Umbilical cord (tissue), 2 donors: ENCODE measurements around the gene FGF6. TPM values are rescaled to one million over a fixed set of nuclear protein-coding genes. Genes with fewer than 3 reads are reported as not detected.

Experiments used
- DNase-seq: peaks from one replicate; pipeline ENCODE4 v3.0.0-alpha.2; 2015; ENCODE audit warnings: low spot score
- total RNA-seq: library from RNA; depleted of rRNA; stranded (reverse); fragments of >200 nt; gene quantifications from one replicate; pipeline ENCODE4 v1.2.3, GENCODE V29; 2014; ENCODE audit warnings: low replicate concordance; ENCODE audit not compliant: insufficient read depth

The FGF6 gene
- total RNA-seq, 1 donor from 2014 or later = 1.4 TPM

DNA sequence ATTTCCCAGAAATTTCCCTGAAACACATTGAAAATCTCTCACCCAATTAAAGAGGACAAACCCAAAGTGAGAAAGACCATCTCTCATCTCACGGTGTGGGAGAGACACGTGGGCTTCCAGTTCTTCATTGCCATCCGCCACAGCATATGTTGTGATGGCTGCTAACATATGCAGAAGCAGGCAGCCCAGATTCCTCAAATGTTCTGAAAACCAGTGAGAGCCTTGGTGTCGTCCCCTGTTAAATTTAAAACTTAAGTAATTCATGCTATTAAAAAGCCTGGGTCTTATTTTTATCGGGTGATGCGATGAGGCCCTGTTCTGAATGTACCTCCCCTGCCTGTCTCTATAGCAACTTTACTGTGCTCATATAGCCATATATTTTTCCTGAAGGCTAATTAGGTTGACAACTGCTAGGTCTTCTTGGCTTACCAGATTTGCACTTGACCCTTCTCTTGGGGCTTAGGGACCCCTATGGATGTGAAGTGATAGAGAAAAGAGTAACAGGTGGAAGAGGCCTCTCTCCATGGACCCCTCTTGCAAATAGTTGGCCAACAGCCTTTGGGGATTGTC is 2.8 kb upstream of the FGF6 start:
- no peak for DNase-seq

GRCh38 chr12:4447151-4447550 is 1.5 kb upstream of the FGF6 start:
- DNase-seq = no peak

DNA sequence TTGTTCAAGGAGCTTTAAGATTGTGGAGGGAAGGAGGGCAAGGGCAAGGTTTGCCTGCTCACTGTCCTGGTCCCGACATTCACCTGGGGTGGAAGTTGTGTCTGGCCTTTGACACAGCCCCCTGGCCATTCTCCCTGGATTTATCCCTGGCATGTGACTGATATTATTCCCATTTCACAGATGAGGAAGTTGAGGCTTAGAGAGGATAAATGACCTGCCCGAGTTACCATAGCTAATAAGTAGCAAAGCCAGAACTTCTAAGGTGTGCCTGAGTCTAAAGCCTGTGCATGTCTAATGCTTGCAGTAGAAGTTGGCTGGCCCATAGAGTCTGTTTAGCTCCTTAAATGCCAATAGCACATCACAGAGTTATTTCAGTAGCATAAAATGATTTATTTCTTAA is 720 bp upstream of the FGF6 start:
- DNase-seq = no peak

DNA sequence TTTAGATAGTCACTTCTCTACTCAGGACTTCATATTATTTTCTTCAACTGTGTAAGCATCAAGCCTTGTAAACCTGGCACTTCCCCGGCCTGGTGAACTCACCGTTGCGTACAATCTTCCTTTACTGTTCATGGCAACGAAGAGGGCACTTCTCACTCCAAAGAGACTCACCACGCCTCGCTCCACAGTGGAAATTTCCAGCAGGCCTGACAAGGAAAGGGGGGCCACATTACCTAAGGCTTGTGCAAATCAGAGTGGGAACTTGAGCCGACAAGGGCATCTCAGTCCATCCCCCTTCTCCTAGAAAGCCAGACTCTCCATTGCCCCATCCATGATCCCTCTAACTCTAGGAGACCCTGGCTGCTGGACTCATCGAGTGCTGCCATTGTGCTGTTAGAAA is 1.6 kb downstream of the FGF6 start:
- DNase-seq = no peak

DNA sequence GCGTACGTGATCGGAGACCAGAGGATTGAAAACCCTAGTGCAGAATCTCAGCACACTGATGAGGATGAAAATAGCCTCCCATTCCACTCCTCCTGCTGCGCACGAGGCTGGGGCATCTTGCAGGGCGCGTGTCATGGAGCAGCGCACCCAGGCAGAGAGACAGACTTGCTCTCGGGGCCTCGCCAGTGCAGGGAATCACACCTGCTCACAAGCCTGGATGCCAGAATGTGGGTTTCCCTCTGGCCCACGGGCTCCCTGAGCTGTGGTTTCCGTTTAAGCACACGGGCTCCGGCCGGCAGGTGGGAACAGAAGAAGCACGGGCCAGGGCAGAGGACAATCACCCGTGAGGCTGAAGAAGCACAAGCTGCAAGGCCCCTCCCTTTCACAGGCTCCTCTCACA is 2.0 kb downstream of the FGF6 start:
- DNase-seq = no peak

GRCh38 chr12:4441355-4442335 is 4.0 kb downstream of the FGF6 start:
- no peak for DNase-seq

DNA sequence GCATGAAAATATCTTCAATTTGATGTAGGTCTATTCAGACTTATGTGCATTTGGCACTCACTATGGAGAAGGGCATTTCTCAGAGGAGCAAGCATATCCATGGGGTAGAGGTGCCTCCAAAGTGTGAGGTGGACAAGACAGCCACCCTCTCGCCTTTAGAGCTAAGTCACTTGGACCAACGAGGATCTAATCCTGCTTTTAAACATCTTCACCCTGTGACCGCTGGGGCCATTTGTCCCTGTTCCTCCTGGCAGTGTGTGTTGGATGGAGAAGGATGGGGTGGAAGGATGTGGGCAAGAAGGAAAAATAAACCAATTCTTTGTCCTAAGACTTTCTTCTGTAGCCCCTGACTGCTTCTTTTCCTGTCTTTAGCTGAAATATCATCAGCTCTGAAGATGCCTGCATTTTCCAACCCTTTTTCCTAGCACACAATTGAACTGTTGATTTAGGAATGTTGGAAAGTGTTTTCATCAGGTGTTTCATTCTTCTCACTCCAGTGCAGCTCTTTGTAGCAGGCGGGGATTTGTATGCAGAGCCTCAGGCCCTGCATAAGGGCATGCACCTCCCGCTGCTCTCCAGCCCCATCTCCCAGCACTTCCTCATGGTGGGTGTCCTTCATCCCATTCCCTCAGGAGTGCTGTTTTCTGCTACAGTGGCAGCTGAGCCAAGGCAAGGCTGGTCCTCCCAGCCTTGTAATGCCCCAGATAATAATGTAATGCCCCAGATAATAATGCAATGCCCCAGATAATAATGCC is 5.3 kb downstream of the FGF6 start:
- DNase-seq = no peak

GRCh38 chr12:4439736-4440135 is 5.9 kb downstream of the FGF6 start:
- DNase-seq = no peak

- no peak for DNase-seq
Measured at GRCh38 chr12:4438834-4439596, 6.6 kb downstream of the FGF6 start.

DNA sequence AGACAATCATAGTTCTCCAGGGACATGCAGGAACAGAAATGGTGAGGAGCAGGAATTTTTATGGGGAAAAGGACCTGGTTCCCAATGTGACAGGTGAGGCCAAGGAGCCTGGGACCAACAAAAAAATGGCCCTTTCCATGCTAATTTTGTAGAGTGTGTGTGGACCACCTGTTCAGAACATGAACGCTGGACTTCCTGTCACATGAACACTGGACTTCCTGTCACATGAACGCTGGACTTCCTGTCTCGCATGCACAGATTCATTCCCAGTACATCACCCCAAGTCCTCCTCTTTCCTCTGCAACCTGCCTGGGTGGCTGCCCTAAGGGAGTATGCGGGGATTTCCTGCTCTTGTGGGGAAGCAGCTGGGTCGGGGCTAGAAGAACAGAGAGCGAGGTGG is 10.1 kb downstream of the FGF6 start:
- DNase-seq = no peak

- DNase-seq = peak; percentile 39
Measured at GRCh38 chr12:4434706-4435425, 10.7 kb downstream of the FGF6 start.

- DNase-seq = no peak
Measured at GRCh38 chr12:4434301-4434700, 11.3 kb downstream of the FGF6 start.

DNA sequence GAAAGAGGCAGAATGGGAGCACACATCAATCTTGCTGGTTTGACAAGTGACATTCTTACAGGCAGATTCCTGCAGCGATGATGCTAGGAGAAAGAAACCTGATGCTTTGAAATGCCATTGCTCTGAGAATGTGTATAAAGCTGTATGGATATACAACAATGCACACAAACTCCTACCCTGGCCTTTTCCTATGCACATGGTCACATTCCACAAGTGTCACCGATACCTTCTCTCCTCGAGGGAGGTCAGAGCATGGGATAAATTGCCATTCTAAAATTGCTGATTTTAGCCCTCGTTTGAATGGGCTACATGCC is 11.9 kb downstream of the FGF6 start:
- DNase-seq = no peak

- DNase-seq = no peak
Measured at GRCh38 chr12:4432878-4433744, 12.5 kb downstream of the FGF6 start.

GRCh38 chr12:4431866-4432265 is 13.7 kb downstream of the FGF6 start:
- no peak for DNase-seq

DNA sequence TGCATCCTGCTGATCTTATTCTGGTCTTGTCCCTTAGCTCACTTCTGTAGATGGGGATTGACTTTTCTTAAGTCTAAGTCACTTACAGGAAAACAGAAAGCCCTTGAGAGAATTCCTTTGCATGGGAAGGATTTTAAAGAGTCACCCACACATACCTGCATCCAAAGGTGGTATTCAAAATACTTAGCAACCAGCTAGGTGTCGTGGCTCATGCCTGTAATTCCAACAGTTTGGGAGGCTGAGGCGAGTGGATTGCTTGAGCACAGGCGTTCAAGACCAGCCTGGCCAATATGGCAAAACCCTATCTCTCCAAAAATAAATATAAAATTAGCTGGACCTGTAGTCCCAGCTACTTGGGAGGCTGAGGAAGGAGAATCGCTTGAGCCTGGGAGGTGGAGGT is 14.2 kb downstream of the FGF6 start:
- DNase-seq = no peak

- no peak for DNase-seq
Measured at GRCh38 chr12:4424422-4424821, 21.2 kb downstream of the FGF6 start.

- no peak for DNase-seq
Measured at GRCh38 chr12:4423528-4424195, 22.0 kb downstream of the FGF6 start.

DNA sequence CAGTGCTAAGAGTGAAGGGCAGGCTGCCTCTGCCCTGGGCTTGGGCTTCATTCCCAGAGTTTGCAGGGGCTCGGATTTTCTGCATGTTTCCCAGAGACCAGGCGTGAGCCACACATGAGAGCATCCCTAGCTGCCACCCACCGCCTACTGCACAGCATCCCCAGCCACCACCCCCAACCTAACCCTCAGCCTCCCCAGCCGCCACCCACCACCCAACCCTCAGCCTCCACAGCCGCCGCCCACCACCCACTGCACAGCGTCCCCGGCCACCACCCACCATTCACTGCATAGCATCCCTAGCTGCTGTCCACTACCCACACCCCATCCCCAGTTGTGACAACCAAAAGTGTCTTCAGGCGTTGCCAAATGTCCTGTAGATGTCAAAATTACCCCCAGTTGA is 22.6 kb downstream of the FGF6 start:
- DNase-seq = no peak

- DNase-seq = no peak
Measured at GRCh38 chr12:4421590-4422031, 24.0 kb downstream of the FGF6 start.
